HEK293 (cell line): ENCODE measurements around the gene MOB3C.

Experiments
- CTCF ChIA-PET: fragments of 350-600 bp; formaldehyde crosslinking; extraction: SDS; loops from one replicate; lab custom pipeline; 2021; ENCODE audit warnings: antibody characterized with exemption; lab: Yijun Ruan, JAX
- POLR2A ChIA-PET: fragments of 300-600 bp; formaldehyde crosslinking; extraction: SDS; loops from one replicate; lab custom pipeline; 2020; ENCODE audit warnings: antibody characterized with exemption, inconsistent platforms; lab: Yijun Ruan, JAX
- H3K27ac ChIP-seq: fragments of 200-500 bp; sonication (Bioruptor generic); 2 replicates; pipeline ENCODE4 v1.5.1; 2014; ENCODE audit warnings: low read depth, low read length, control low read depth, inconsistent platforms; ENCODE audit errors: extremely low read depth
- H3K36me3 ChIP-seq, 2 experiments: fragments of 200-500 bp in 1 of 2; sonication (Bioruptor generic) in 1 of 2; 1 replicate in 1 of 2; 2 replicates in 1 of 2; pipeline ENCODE4 v1.5.1; 2014 to 2017; ENCODE audit warnings: inconsistent platforms in 2 of 2, low read length in 2 of 2; ENCODE audit not compliant: control insufficient read depth in 2 of 2, insufficient read depth in 1 of 2
- H3K4me1 ChIP-seq: fragments of 200-500 bp; sonication (Bioruptor generic); 2 replicates; pipeline ENCODE4 v1.5.1; 2014; ENCODE audit warnings: mild to moderate bottlenecking, low read length, inconsistent platforms; ENCODE audit not compliant: control insufficient read depth, insufficient read depth
- H3K4me3 ChIP-seq: 2 replicates; pipeline ENCODE4 v1.5.1; 2011; ENCODE audit warnings: low read depth, mild to moderate bottlenecking, control low read depth, low read length, moderate library complexity
- H3K9me3 ChIP-seq: fragments of 200-500 bp; sonication (Bioruptor generic); 2 replicates; pipeline ENCODE4 v1.5.1; 2014; ENCODE audit warnings: low read depth, low read length, inconsistent platforms; ENCODE audit not compliant: control insufficient read depth, insufficient read depth
- EGR2 ChIP-seq: fragments of 450-650 bp; formaldehyde crosslinking; IDR thresholded peaks from 2 replicates; pipeline ENCODE4 v1.5.1; 2016; ENCODE audit warnings: low read depth, missing biosample characterization, missing genetic modification characterization
- GLI2 ChIP-seq: fragments of 450-650 bp; formaldehyde crosslinking; IDR thresholded peaks from 2 replicates; pipeline ENCODE4; 2017; ENCODE audit warnings: missing biosample characterization, missing genetic modification characterization, low read depth, borderline replicate concordance
- PRDM1 ChIP-seq: fragments of 450-650 bp; formaldehyde crosslinking; IDR thresholded peaks from 2 replicates; pipeline ENCODE4; 2016; ENCODE audit warnings: missing biosample characterization, missing genetic modification characterization
- SCRT2 ChIP-seq: fragments of 450-650 bp; formaldehyde crosslinking; IDR thresholded peaks from 2 replicates; pipeline ENCODE4 v1.5.1; 2016; ENCODE audit warnings: missing biosample characterization, missing genetic modification characterization
- SP3 ChIP-seq: fragments of 450-650 bp; formaldehyde crosslinking; IDR thresholded peaks from 2 replicates; pipeline ENCODE4 v1.5.1; 2016; ENCODE audit warnings: missing biosample characterization, missing genetic modification characterization
- SP7 ChIP-seq: fragments of 450-650 bp; formaldehyde crosslinking; IDR thresholded peaks from 2 replicates; pipeline ENCODE4 v1.5.1; 2016; ENCODE audit warnings: missing biosample characterization, missing genetic modification characterization
- ZBTB17 ChIP-seq: fragments of 450-650 bp; formaldehyde crosslinking; IDR thresholded peaks from 2 replicates; pipeline ENCODE4 v1.5.1; 2016; ENCODE audit warnings: missing biosample characterization, missing genetic modification characterization
- ZBTB8A ChIP-seq: fragments of 450-650 bp; formaldehyde crosslinking; IDR thresholded peaks from 2 replicates; pipeline ENCODE4 v1.5.1; 2016; ENCODE audit warnings: missing biosample characterization, missing genetic modification characterization
- ZEB2 ChIP-seq: fragments of 450-650 bp; formaldehyde crosslinking; IDR thresholded peaks from 2 replicates; pipeline ENCODE4 v1.5.1; 2016; ENCODE audit warnings: missing biosample characterization, missing genetic modification characterization
- ZNF274 ChIP-seq, 2 experiments: fragments of 200-500 bp in 1 of 2; fragments of 450-650 bp in 1 of 2; sonication (Bioruptor generic) in 1 of 2; formaldehyde crosslinking in 1 of 2; IDR thresholded peaks; 2 replicates each; pipeline versions ENCODE4 v1.5.1 to v1.6.1; 2014 to 2016; ENCODE audit warnings: borderline replicate concordance in 1 of 2, inconsistent platforms in 1 of 2, low read length in 1 of 2, missing biosample characterization in 1 of 2, missing genetic modification characterization in 1 of 2
- ZNF311 ChIP-seq: fragments of 450-650 bp; formaldehyde crosslinking; IDR thresholded peaks from 2 replicates; pipeline ENCODE4 v1.5.1; 2017; ENCODE audit warnings: missing biosample characterization, missing genetic modification characterization, borderline replicate concordance
- ZNF473 ChIP-seq: fragments of 450-650 bp; formaldehyde crosslinking; IDR thresholded peaks from 2 replicates; pipeline ENCODE4 v1.5.1; 2017; ENCODE audit warnings: missing biosample characterization, missing genetic modification characterization
- ZNF548 ChIP-seq: fragments of 450-650 bp; formaldehyde crosslinking; IDR thresholded peaks from 2 replicates; pipeline ENCODE4 v1.5.1; 2016; ENCODE audit warnings: missing biosample characterization, missing genetic modification characterization
- ZNF571 ChIP-seq: fragments of 450-650 bp; formaldehyde crosslinking; IDR thresholded peaks from 2 replicates; pipeline ENCODE4 v1.5.0; 2017; ENCODE audit warnings: missing biosample characterization, missing genetic modification characterization
- ZNF776 ChIP-seq: fragments of 450-650 bp; formaldehyde crosslinking; IDR thresholded peaks from 2 replicates; pipeline ENCODE4 v1.5.0; 2017; ENCODE audit warnings: missing biosample characterization, missing genetic modification characterization, borderline replicate concordance
- TF ChIP-seq, protein P1 (sequence below): fragments of 450-650 bp; formaldehyde crosslinking; IDR thresholded peaks from 2 replicates; pipeline ENCODE4 v1.5.1; 2016; ENCODE audit warnings: missing biosample characterization, missing genetic modification characterization
- TF ChIP-seq, protein P2 (sequence below): fragments of 450-650 bp; formaldehyde crosslinking; IDR thresholded peaks from 2 replicates; pipeline ENCODE4 v1.5.1; 2016; ENCODE audit warnings: missing biosample characterization, missing genetic modification characterization
- TF ChIP-seq, protein P3 (sequence below): fragments of 450-650 bp; formaldehyde crosslinking; IDR thresholded peaks from 2 replicates; pipeline ENCODE4 v1.5.0; 2017; ENCODE audit warnings: missing biosample characterization, missing genetic modification characterization, borderline replicate concordance

The MOB3C gene

DNA sequence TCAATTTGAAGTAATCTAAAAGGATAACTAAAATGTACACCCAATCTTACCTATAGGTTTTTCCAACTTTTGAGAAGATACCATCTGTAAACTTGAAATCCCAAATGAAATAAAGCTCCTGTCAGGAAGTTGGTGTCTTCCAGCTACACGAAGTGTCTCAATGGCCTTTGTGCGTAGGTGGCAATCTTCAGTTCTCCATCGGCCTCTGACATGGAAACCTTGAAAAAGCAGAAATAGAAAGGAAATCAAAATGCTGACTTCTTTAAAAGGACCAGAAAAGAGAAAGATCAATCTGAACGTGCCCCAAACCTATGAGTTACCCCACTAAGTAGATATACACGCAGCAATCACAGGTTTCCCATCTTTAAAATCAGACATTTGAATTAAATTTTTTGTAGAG, 22.5 kb downstream of the MOB3C start:
- no peak overlapping the region for H3K27ac ChIP-seq
- TF ChIP-seq ZNF311 (tag by site-specific recombination): no peak
- no peak for TF ChIP-seq GLI2 (tag by site-specific recombination)
- ChIA-PET CTCF (interaction anchor here (1.3 kb wide), 1 partner anchor 28 kb away, joined by 3 read pairs; no protein-coding TSS in a partner anchor), POLR2A (interaction anchor here (1.4 kb wide), 1 partner anchor 10 kb away, joined by 4 read pairs; the partner anchor contains the start of gene MKNK1)
- no peaks in the 10 kb centered on the region for H3K9me3 ChIP-seq
- no peak overlapping the region for H3K4me3 ChIP-seq
- H3K4me1 ChIP-seq: no peaks in the 10 kb centered on the region
- peaks cover 7 to 52% of the 10 kb centered on the region in 2 experiments for H3K36me3 ChIP-seq

DNA sequence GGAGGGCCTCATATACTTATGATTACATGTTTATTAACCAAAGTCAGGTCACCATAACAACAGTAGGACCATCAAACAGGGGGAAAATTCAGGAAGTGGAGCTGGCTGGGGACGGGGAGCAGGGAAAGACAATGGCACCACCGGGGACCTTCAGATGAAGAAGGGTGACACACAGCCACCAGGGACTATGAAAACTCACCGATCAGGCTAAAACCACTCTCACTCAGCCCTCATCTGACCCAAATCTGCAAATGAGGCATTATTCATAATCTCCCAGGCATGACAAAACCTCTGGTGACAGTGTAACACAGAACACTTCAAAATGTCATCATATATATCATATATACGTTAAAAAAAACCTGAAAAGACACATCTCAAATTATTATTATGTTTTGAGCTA, 23.8 kb downstream of the MOB3C start:
- ChIA-PET CTCF (no interaction called here), POLR2A (interaction anchor here (1.8 kb wide), 1 partner anchor 11 kb away, joined by 5 read pairs; the partner anchor contains the start of gene MKNK1)
- H3K4me1 ChIP-seq: no peaks in the 10 kb centered on the region
- H3K9me3 ChIP-seq: no peaks in the 10 kb centered on the region
- H3K4me3 ChIP-seq: no peak overlapping the region
- H3K27ac ChIP-seq: no peak overlapping the region
- no peak for TF ChIP-seq ZBTB17 (tag by site-specific recombination)
- H3K36me3 ChIP-seq: peaks cover 10 to 56% of the 10 kb centered on the region in 2 experiments

DNA sequence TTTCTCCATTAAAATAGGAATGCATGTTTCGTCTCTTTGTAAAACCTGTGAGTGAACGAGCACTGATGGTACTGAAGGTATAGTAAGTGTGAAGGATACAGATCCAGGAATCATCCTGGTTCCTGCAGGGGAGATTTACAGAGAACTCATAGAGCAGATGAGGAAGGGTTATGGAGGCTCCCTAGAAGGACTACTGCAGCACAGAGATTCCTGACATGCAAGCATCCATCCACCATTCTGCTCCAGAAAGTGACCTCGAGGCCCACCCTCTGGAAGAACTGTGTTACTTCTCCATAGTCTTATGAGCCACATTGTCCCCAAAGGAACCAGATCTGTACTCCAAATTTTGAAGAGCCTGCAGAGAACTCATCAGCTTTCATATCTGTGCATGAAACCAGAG, 27.1 kb downstream of the MOB3C start:
- Histone ChIP-seq H3K36me3 (peaks cover 10 to 82% of the 10 kb centered on the region in 2 experiments), H3K4me3 (no peak overlapping the region), H3K27ac (no peak overlapping the region), H3K4me1 (no peaks in the 10 kb centered on the region)
- TF ChIP-seq, protein P1, sequence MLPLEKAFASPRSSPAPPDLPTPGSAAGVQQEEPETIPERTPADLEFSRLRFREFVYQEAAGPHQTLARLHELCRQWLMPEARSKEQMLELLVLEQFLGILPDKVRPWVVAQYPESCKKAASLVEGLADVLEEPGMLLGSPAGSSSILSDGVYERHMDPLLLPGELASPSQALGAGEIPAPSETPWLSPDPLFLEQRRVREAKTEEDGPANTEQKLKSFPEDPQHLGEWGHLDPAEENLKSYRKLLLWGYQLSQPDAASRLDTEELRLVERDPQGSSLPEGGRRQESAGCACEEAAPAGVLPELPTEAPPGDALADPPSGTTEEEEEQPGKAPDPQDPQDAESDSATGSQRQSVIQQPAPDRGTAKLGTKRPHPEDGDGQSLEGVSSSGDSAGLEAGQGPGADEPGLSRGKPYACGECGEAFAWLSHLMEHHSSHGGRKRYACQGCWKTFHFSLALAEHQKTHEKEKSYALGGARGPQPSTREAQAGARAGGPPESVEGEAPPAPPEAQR (tag by site-specific recombination): no peak
- TF ChIP-seq SP7 (tag by site-specific recombination) (no peak), ZNF274 (IDR thresholded peaks at IDR 0.05; ENCODE audit: low read length) (no peak), ZNF274 (tag by site-specific recombination; IDR thresholded peaks at IDR 0.05; ENCODE audit: borderline replicate concordance) (peak; percentile 31; the same call in 1 of the 2 replicates)
- TF ChIP-seq, protein P2, sequence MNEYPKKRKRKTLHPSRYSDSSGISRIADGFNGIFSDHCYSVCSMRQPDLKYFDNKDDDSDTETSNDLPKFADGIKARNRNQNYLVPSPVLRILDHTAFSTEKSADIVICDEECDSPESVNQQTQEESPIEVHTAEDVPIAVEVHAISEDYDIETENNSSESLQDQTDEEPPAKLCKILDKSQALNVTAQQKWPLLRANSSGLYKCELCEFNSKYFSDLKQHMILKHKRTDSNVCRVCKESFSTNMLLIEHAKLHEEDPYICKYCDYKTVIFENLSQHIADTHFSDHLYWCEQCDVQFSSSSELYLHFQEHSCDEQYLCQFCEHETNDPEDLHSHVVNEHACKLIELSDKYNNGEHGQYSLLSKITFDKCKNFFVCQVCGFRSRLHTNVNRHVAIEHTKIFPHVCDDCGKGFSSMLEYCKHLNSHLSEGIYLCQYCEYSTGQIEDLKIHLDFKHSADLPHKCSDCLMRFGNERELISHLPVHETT (tag by site-specific recombination): no peak
- TF ChIP-seq, all 188 proteins: peak for 1
- POLR2A ChIA-PET: interaction anchor here (2.2 kb wide), 1 partner anchor 14 kb away, joined by 7 read pairs; the partner anchor contains the start of gene MKNK1
- H3K9me3 ChIP-seq: no peaks in the 10 kb centered on the region
- CTCF ChIA-PET: no interaction called here

DNA sequence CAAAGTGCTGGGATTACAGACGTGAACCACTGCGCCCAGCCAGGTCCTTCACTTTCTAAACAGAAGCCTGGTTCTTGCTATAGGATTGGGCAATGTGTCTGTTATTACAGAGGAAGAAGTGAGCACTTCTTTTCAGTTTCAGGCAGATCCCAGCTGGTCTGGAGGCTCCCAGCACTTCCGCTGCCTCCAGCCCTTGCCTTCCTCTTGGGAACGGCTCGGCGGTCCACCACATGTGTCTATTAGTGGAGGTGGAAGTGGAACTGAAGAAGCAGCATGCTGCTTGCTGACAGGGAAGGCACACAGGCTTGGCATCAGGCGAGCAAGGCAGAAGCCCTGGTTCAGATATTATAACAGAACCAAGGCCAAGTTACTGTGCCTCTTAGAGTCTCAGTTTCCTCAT, 29.5 kb downstream of the MOB3C start:
- POLR2A ChIA-PET: no interaction called here
- CTCF ChIA-PET: no interaction called here
- no peak for TF ChIP-seq SCRT2 (tag by site-specific recombination)
- TF ChIP-seq PRDM1 (tag by site-specific recombination): no peak
- TF ChIP-seq ZNF473 (tag by site-specific recombination): no peak
- no peak for TF ChIP-seq ZNF548 (tag by site-specific recombination)
- TF ChIP-seq, protein P3, sequence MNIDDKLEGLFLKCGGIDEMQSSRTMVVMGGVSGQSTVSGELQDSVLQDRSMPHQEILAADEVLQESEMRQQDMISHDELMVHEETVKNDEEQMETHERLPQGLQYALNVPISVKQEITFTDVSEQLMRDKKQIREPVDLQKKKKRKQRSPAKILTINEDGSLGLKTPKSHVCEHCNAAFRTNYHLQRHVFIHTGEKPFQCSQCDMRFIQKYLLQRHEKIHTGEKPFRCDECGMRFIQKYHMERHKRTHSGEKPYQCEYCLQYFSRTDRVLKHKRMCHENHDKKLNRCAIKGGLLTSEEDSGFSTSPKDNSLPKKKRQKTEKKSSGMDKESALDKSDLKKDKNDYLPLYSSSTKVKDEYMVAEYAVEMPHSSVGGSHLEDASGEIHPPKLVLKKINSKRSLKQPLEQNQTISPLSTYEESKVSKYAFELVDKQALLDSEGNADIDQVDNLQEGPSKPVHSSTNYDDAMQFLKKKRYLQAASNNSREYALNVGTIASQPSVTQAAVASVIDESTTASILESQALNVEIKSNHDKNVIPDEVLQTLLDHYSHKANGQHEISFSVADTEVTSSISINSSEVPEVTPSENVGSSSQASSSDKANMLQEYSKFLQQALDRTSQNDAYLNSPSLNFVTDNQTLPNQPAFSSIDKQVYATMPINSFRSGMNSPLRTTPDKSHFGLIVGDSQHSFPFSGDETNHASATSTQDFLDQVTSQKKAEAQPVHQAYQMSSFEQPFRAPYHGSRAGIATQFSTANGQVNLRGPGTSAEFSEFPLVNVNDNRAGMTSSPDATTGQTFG (tag by site-specific recombination): no peak
- TF ChIP-seq ZNF776 (tag by site-specific recombination): no peak
- no peak for TF ChIP-seq ZEB2
- no peak for TF ChIP-seq EGR2 (tag by site-specific recombination)
- no peak for TF ChIP-seq ZNF571 (tag by site-specific recombination)
- TF ChIP-seq ZBTB8A (tag by site-specific recombination): no peak
- TF ChIP-seq SP3 (tag by site-specific recombination): no peak
- no peaks in the 10 kb centered on the region for H3K9me3 ChIP-seq
- no peaks in the 10 kb centered on the region for H3K4me1 ChIP-seq
- H3K36me3 ChIP-seq: peaks cover 3 to 83% of the 10 kb centered on the region in 2 experiments; a peak in 2 of 3 replicates
- no peak overlapping the region for H3K27ac ChIP-seq
- H3K4me3 ChIP-seq: no peak overlapping the region
